OCI-LY1 (cell line): ENCODE measurements around the gene PTPRF.

Source experiments
- H2AFZ ChIP-seq: fragments of 200-600 bp; sonication (generic), shearing (Covaris generic); 2 replicates; pipeline ENCODE4 v1.6.0; 2014; ENCODE audit warnings: antibody characterized with exemption, mild to moderate bottlenecking, low read length
- H3F3A ChIP-seq: fragments of 200-600 bp; sonication (generic), shearing (Covaris generic); 2 replicates; pipeline ENCODE4 v1.6.0; 2014; ENCODE audit warnings: mild to moderate bottlenecking, antibody characterized with exemption, low read length, moderate library complexity; ENCODE audit not compliant: insufficient read depth
- H3K27ac ChIP-seq: fragments of 200-600 bp; sonication (generic); 2 replicates; pipeline ENCODE4 v1.5.1; 2014; ENCODE audit warnings: low read length, mixed run types, mild to moderate bottlenecking, low read depth; ENCODE audit not compliant: poor library complexity, severe bottlenecking
- H3K27me3 ChIP-seq: fragments of 200-600 bp; sonication (generic); 2 replicates; pipeline ENCODE4 v1.6.0; 2014; ENCODE audit warnings: antibody characterized with exemption, mild to moderate bottlenecking, low read length, moderate library complexity; ENCODE audit not compliant: insufficient read depth
- H3K36me3 ChIP-seq: fragments of 200-600 bp; sonication (generic); 2 replicates; pipeline ENCODE4 v1.6.1; 2014; ENCODE audit warnings: mild to moderate bottlenecking, antibody characterized with exemption, low read length, moderate library complexity, mixed read lengths; ENCODE audit not compliant: insufficient read depth
- H3K4me1 ChIP-seq: fragments of 200-600 bp; sonication (generic); 2 replicates; pipeline ENCODE4 v1.5.1; 2014; ENCODE audit warnings: mild to moderate bottlenecking, low read length, moderate library complexity; ENCODE audit not compliant: insufficient read depth, severe bottlenecking
- H3K4me2 ChIP-seq: fragments of 200-600 bp; sonication (generic), shearing (Covaris generic); 2 replicates; pipeline ENCODE4 v1.6.1; 2014; ENCODE audit warnings: low read length
- H3K4me3 ChIP-seq: fragments of 200-600 bp; sonication (generic); 2 replicates; pipeline ENCODE4 v1.5.1; 2014; ENCODE audit warnings: low read length, low read depth, mild to moderate bottlenecking, mixed read lengths; ENCODE audit not compliant: poor library complexity, severe bottlenecking
- H3K79me2 ChIP-seq: fragments of 200-600 bp; shearing (Covaris generic); 2 replicates; pipeline ENCODE4 v1.6.1; 2016; ENCODE audit warnings: mixed run types, low read length, mixed read lengths; ENCODE audit not compliant: insufficient read depth
- H3K9ac ChIP-seq: fragments of 200-600 bp; sonication (generic), shearing (Covaris generic); 2 replicates; pipeline ENCODE4 v1.6.1; 2014; ENCODE audit warnings: mild to moderate bottlenecking, low read length, mixed read lengths
- H3K9me2 ChIP-seq: fragments of 200-600 bp; sonication (generic), shearing (Covaris generic); 2 replicates; pipeline ENCODE4 v1.6.1; 2014; ENCODE audit warnings: low read depth, mild to moderate bottlenecking, low read length, mixed read lengths
- H3K9me3 ChIP-seq: fragments of 200-600 bp; shearing (Covaris generic); 2 replicates; pipeline ENCODE4 v1.6.1; 2014; ENCODE audit warnings: low read length, mixed read lengths
- H4K20me1 ChIP-seq: fragments of 200-600 bp; sonication (generic), shearing (Covaris generic); 2 replicates; pipeline ENCODE4 v1.6.0; 2016; ENCODE audit warnings: mild to moderate bottlenecking, low read length; ENCODE audit not compliant: insufficient read depth
- CTCF ChIP-seq: fragments of 200-600 bp; sonication (generic), shearing (Covaris generic); IDR thresholded peaks from 2 replicates; pipeline ENCODE4 v1.5.1; 2017; ENCODE audit warnings: mild to moderate bottlenecking, antibody characterized with exemption, low read length, moderate library complexity, mixed read lengths
- EZH2 ChIP-seq: fragments of 200-600 bp; sonication (generic), shearing (Covaris generic); IDR thresholded peaks from 2 replicates; pipeline ENCODE4 v1.8.0; 2017; ENCODE audit warnings: borderline replicate concordance, mixed run types, mild to moderate bottlenecking, antibody characterized with exemption, low read length, moderate library complexity, mixed read lengths

Gene PTPRF

GRCh38 chr1:43532716-43533115 is 2.0 kb downstream of the PTPRF start:
- H3K9me3 ChIP-seq = no peaks in the 10 kb centered on the region
- TF ChIP-seq EZH2 (no peak), CTCF (no peak)
- no peak overlapping the region for H3K4me3 ChIP-seq
- no peak overlapping the region for H3K4me2 ChIP-seq
- no peaks in the 10 kb centered on the region for H3F3A ChIP-seq
- H2AFZ ChIP-seq = no peak overlapping the region
- H3K36me3 ChIP-seq = no peaks in the 10 kb centered on the region
- no peaks in the 10 kb centered on the region for H3K9me2 ChIP-seq
- peaks cover 8% of the 10 kb centered on the region for H3K4me1 ChIP-seq
- no peak overlapping the region for H3K9ac ChIP-seq
- H3K27ac ChIP-seq = no peak overlapping the region
- no peaks in the 10 kb centered on the region for H3K79me2 ChIP-seq
- peaks cover 5% of the 10 kb centered on the region; the same call in 1 of the 2 replicates for H3K27me3 ChIP-seq
- H4K20me1 ChIP-seq = no peaks in the 10 kb centered on the region

DNA sequence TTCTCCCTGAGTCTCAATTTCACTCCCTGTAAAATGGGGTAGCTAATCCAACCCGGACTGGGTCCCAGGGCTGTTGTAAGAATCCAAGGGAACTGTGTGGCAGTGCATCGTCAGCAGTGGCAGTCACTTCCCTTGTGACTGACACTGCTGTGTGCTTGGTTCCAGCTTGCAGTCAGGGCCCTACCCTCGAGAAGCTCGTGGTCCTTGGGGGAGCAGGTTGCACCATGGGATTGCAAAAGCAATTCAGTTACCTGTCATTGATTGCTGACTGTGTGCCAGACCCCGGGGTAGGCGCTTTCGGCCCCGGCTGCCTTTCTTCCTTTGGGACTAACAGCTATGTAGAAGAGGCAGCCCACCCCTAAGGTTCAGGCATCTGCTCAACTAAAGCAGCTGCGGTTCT is 2.9 kb downstream of the PTPRF start:
- TF ChIP-seq CTCF (no peak), EZH2 (no peak)

DNA sequence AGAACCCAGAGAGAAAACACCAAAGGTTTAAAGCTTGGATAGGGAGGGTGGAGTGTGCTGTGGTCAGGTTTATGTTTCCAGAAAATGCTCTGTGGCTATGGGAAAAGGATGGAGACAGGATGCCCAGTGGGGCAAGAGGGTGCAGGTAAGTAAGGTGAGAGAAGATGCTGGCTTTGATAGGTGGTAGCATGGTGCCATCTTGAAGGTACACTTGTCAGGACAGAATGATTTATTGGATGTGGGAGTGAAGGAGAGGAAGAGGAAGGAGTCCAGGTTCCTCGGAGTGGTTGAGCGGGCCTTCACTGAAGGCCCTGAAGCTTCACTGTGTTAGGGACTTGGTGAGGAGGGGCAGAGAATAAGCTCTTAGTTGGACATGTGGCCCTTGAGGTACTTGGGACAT is 3.6 kb downstream of the PTPRF start:
- no peaks in the 10 kb centered on the region for H3F3A ChIP-seq
- H3K9ac ChIP-seq = no peak overlapping the region
- H3K27ac ChIP-seq = no peak overlapping the region
- no peak overlapping the region for H3K4me2 ChIP-seq
- TF ChIP-seq EZH2 (no peak), CTCF (no peak)
- H4K20me1 ChIP-seq = no peaks in the 10 kb centered on the region
- H3K4me3 ChIP-seq = no peak overlapping the region
- no peaks in the 10 kb centered on the region for H3K9me3 ChIP-seq
- H2AFZ ChIP-seq = no peak overlapping the region
- no peaks in the 10 kb centered on the region for H3K9me2 ChIP-seq
- peaks cover 5% of the 10 kb centered on the region; the same call in 1 of the 2 replicates for H3K27me3 ChIP-seq
- H3K4me1 ChIP-seq = peaks cover 8% of the 10 kb centered on the region
- no peaks in the 10 kb centered on the region for H3K36me3 ChIP-seq
- no peaks in the 10 kb centered on the region for H3K79me2 ChIP-seq

More for the DNA sequence above, 2.9 kb downstream of the PTPRF start:
- Histone ChIP-seq H3K36me3 (no peaks in the 10 kb centered on the region), H3K9me2 (no peaks in the 10 kb centered on the region), H4K20me1 (no peaks in the 10 kb centered on the region), H3K4me3 (no peak overlapping the region), H3K4me1 (peaks cover 8% of the 10 kb centered on the region), H3K27ac (no peak overlapping the region), H3K79me2 (no peaks in the 10 kb centered on the region), H2AFZ (no peak overlapping the region), H3K9ac (no peak overlapping the region), H3K9me3 (no peaks in the 10 kb centered on the region), H3F3A (no peaks in the 10 kb centered on the region), H3K4me2 (no peak overlapping the region), H3K27me3 (peaks cover 5% of the 10 kb centered on the region; the same call in 1 of the 2 replicates)
